Measurements from ENCODE around the gene SIVA1.

The SIVA1 gene

DNA sequence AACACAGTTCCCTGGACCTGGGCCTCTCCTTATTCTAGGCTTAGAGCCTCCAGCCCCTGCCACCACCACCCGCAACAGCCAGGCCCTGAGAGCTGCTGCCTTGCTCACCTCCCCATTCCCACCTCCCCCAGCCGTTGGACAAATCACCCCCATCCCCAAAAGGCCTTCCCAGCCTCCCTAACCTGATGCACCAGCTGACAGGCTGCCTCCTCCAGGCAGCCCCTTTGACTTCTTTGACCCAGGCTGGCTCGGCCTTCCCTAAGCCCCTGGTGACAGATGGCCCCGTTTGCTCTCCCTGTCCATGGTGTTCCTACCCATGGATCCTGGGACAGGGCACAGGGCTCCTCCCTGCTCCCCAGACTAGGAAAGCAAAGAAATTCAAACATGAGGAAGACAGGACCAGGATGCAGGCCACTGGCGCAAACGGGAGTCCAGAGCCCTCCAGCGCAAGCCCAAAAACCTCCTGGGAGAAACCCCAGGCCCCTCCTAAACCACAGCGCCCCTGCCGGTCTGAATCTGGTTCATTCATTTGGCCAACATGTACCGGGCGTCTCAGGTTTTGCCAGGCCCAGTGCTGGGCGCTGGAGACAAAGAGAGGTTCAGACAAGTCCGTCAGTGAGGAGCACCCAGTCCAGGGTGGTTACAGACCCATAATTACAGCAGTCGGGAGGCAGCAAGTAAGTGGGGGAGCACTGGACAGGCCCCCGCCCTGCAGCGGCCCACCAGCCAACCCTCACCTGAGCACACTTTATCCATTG is 40.2 kb downstream of the SIVA1 start:
- ChIA-PET POLR2A (interaction anchor here (1.7 kb wide), 1 partner anchor 24 kb away, joined by 5 read pairs; no protein-coding TSS in a partner anchor), CTCF (interaction anchor here (1.8 kb wide), 1 partner anchor 24 kb away, joined by 6 read pairs; no protein-coding TSS in a partner anchor)
- no peaks in the 10 kb centered on the region for H3K9me3 ChIP-seq (ENCODE audit: control insufficient read depth, insufficient read depth, low read depth, low read length)
- H3K4me3 ChIP-seq (ENCODE audit: low read depth, low read length): no peak overlapping the region
- TF ChIP-seq, protein P1, sequence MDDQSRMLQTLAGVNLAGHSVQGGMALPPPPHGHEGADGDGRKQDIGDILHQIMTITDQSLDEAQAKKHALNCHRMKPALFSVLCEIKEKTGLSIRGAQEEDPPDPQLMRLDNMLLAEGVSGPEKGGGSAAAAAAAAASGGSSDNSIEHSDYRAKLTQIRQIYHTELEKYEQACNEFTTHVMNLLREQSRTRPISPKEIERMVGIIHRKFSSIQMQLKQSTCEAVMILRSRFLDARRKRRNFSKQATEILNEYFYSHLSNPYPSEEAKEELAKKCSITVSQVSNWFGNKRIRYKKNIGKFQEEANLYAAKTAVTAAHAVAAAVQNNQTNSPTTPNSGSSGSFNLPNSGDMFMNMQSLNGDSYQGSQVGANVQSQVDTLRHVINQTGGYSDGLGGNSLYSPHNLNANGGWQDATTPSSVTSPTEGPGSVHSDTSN (CRISPR knock-in tag; IDR thresholded peaks at IDR 0.05): no peak
- TF ChIP-seq, protein P2, sequence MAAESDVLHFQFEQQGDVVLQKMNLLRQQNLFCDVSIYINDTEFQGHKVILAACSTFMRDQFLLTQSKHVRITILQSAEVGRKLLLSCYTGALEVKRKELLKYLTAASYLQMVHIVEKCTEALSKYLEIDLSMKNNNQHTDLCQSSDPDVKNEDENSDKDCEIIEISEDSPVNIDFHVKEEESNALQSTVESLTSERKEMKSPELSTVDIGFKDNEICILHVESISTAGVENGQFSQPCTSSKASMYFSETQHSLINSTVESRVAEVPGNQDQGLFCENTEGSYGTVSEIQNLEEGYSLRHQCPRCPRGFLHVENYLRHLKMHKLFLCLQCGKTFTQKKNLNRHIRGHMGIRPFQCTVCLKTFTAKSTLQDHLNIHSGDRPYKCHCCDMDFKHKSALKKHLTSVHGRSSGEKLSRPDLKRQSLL (tag by site-specific recombination; IDR thresholded peaks at IDR 0.05): no peak
- TF ChIP-seq ZNF677 (tag by site-specific recombination; IDR thresholded peaks at IDR 0.05) (no peak), ZNF585B (tag by site-specific recombination; IDR thresholded peaks at IDR 0.05) (no peak), ZNF221 (tag by site-specific recombination; IDR thresholded peaks at IDR 0.05; ENCODE audit: borderline replicate concordance) (no peak), ZNF24 (tag by site-specific recombination; IDR thresholded peaks at IDR 0.05) (no peak), ZNF530 (tag by site-specific recombination; IDR thresholded peaks at IDR 0.05; ENCODE audit: low read depth) (no peak), ZNF621 (tag by site-specific recombination; IDR thresholded peaks at IDR 0.05) (no peak), KLF9 (tag by site-specific recombination; IDR thresholded peaks at IDR 0.05; ENCODE audit: low read depth) (no peak), ZNF423 (tag by site-specific recombination; IDR thresholded peaks at IDR 0.05) (no peak), ZNF202 (tag by site-specific recombination; IDR thresholded peaks at IDR 0.05; ENCODE audit: borderline replicate concordance) (no peak)
- TF ChIP-seq, protein P3, sequence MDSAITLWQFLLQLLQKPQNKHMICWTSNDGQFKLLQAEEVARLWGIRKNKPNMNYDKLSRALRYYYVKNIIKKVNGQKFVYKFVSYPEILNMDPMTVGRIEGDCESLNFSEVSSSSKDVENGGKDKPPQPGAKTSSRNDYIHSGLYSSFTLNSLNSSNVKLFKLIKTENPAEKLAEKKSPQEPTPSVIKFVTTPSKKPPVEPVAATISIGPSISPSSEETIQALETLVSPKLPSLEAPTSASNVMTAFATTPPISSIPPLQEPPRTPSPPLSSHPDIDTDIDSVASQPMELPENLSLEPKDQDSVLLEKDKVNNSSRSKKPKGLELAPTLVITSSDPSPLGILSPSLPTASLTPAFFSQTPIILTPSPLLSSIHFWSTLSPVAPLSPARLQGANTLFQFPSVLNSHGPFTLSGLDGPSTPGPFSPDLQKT (IDR thresholded peaks at IDR 0.05; ENCODE audit: borderline replicate concordance, low read depth, low read length): no peak
- TF ChIP-seq, protein P4, sequence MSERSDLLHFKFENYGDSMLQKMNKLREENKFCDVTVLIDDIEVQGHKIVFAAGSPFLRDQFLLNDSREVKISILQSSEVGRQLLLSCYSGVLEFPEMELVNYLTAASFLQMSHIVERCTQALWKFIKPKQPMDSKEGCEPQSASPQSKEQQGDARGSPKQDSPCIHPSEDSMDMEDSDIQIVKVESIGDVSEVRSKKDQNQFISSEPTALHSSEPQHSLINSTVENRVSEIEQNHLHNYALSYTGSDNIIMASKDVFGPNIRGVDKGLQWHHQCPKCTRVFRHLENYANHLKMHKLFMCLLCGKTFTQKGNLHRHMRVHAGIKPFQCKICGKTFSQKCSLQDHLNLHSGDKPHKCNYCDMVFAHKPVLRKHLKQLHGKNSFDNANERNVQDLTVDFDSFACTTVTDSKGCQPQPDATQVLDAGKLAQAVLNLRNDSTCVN (tag by site-specific recombination; optimal IDR thresholded peaks at IDR 0.05): no peak
- TF ChIP-seq, protein P5, sequence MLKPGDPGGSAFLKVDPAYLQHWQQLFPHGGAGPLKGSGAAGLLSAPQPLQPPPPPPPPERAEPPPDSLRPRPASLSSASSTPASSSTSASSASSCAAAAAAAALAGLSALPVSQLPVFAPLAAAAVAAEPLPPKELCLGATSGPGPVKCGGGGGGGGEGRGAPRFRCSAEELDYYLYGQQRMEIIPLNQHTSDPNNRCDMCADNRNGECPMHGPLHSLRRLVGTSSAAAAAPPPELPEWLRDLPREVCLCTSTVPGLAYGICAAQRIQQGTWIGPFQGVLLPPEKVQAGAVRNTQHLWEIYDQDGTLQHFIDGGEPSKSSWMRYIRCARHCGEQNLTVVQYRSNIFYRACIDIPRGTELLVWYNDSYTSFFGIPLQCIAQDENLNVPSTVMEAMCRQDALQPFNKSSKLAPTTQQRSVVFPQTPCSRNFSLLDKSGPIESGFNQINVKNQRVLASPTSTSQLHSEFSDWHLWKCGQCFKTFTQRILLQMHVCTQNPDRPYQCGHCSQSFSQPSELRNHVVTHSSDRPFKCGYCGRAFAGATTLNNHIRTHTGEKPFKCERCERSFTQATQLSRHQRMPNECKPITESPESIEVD (tag by site-specific recombination; IDR thresholded peaks at IDR 0.05): no peak
- H3K4me1 ChIP-seq (ENCODE audit: control insufficient read depth, insufficient read depth, low read length): peaks cover 10% of the 10 kb centered on the region
- H3K36me3 ChIP-seq (ENCODE audit: control insufficient read depth in 2 of 2, insufficient read depth in 1 of 2, low read length in 2 of 2): peaks cover 0 to 53% of the 10 kb centered on the region in 2 experiments; a peak in 1 of 3 replicates
- no peak overlapping the region for H3K27ac ChIP-seq (ENCODE audit: extremely low read depth, low read depth, low read length)

DNA sequence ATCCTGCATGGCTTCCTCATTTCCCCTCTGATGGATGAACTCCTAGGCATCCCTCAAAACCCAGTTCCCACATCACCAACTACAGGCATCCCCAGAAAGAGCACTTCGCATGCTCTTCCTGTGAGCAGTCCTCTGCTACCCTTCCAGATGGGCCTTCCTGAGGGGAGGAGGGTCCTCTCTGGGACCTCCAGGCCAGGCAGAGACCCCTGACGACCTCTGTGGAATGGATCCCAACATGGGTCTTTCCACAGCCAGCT is 40.7 kb downstream of the SIVA1 start:
- CTCF ChIA-PET: no interaction called here
- peaks cover 0 to 48% of the 10 kb centered on the region in 2 experiments; a peak in 1 of 3 replicates for H3K36me3 ChIP-seq (ENCODE audit: control insufficient read depth in 2 of 2, insufficient read depth in 1 of 2, low read length in 2 of 2)
- TF ChIP-seq SCRT2 (tag by site-specific recombination; IDR thresholded peaks at IDR 0.05): no peak
- TF ChIP-seq ZNF211 (tag by site-specific recombination; IDR thresholded peaks at IDR 0.05; ENCODE audit: low read depth): no peak
- TF ChIP-seq ZNF302 (tag by site-specific recombination; IDR thresholded peaks at IDR 0.05; ENCODE audit: low read depth): no peak
- no peak for TF ChIP-seq ZFHX2 (tag by site-specific recombination; conservative IDR thresholded peaks at IDR 0.05)
- no peak for TF ChIP-seq YY1 (tag by site-specific recombination; IDR thresholded peaks at IDR 0.05)
- peak; percentile 96 for TF ChIP-seq ZFP3 (tag by site-specific recombination; IDR thresholded peaks at IDR 0.05; ENCODE audit: low read depth)
- no peak overlapping the region for H3K4me3 ChIP-seq (ENCODE audit: low read depth, low read length)
- no peak overlapping the region; the same call in 1 of the 2 replicates for H3K27ac ChIP-seq (ENCODE audit: extremely low read depth, low read depth, low read length)
- POLR2A ChIA-PET: interaction anchor here (1.7 kb wide), 1 partner anchor 25 kb away, joined by 5 read pairs; no protein-coding TSS in a partner anchor
- H3K4me1 ChIP-seq (ENCODE audit: control insufficient read depth, insufficient read depth, low read length): peaks cover 10% of the 10 kb centered on the region
- H3K9me3 ChIP-seq (ENCODE audit: control insufficient read depth, insufficient read depth, low read depth, low read length): no peaks in the 10 kb centered on the region
